ENCODE results near the gene DMRT1. TPM values are rescaled to one million over a fixed set of nuclear protein-coding genes. Genes with fewer than 3 reads are reported as not detected.
"Not testable (repeated sequence)": the region's sequence is repeated elsewhere in the genome, so short reads cannot be mapped to it uniquely, and the experiment has no call there.

The DMRT1 gene
- total RNA-seq, 2 donors from 2014 or later: not detected

DNA sequence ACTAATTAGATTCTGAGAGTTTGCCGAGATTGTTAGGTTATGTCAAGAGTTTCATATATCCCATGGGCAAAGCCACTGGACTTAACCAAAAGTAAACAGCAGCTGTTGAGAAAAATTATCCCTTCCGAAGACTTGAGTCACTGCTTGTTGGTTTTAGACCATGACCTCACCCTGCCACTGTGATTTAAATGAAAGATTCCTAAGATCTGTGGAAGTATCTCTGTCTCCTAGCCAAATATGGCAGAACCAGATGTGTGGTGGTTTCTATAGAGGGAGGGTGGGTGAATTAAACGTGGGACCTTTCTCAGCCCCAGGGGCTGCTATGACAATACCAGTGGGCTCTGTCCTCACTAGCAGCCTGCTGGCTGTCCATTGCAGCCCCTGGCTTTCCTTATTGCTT, 154.3 kb downstream of the DMRT1 start:
- H3K36me3 Mint-ChIP-seq (ENCODE audit: low read depth): no peaks in the 10 kb centered on the region
- peaks cover 51% of the 10 kb centered on the region for H3K27me3 Mint-ChIP-seq (ENCODE audit: insufficient read depth)
- Histone ChIP-seq H3K36me3 (ENCODE audit: control insufficient read depth, insufficient read depth, low read length) (no peaks in the 10 kb centered on the region), H3K9ac (ENCODE audit: extremely low read depth, low read length, poor library complexity, severe bottlenecking) (no peak overlapping the region), H3K9me3 (ENCODE audit: control insufficient read depth, low read length) (peaks cover 26% of the 10 kb centered on the region), H3K4me1 (ENCODE audit: control insufficient read depth, insufficient read depth, low read length) (no peaks in the 10 kb centered on the region), H3K27me3 (ENCODE audit: control insufficient read depth, insufficient read depth, low read length, poor library complexity, severe bottlenecking) (peaks cover 17% of the 10 kb centered on the region), H3K4me3 (ENCODE audit: low read length) (no peak overlapping the region), H3K27ac (ENCODE audit: low read depth, low read length) (no peak overlapping the region)
- H3K4me1 Mint-ChIP-seq: no peaks in the 10 kb centered on the region
- no peak for TF ChIP-seq CTCF (conservative IDR thresholded peaks at IDR 0.05)
- peaks cover 27% of the 10 kb centered on the region for H3K9me3 Mint-ChIP-seq
- WGBS, 2 experiments (ENCODE audit: insufficient coverage in 1 of 2, insufficient read length in 1 of 2): 73 to 86% methylated on average over 1 to 3 of the region's 3 CpGs
- H3K27ac Mint-ChIP-seq: no peak overlapping the region
- H3K4me3 Mint-ChIP-seq: no peak overlapping the region
- DNase-seq: no peak

DNA sequence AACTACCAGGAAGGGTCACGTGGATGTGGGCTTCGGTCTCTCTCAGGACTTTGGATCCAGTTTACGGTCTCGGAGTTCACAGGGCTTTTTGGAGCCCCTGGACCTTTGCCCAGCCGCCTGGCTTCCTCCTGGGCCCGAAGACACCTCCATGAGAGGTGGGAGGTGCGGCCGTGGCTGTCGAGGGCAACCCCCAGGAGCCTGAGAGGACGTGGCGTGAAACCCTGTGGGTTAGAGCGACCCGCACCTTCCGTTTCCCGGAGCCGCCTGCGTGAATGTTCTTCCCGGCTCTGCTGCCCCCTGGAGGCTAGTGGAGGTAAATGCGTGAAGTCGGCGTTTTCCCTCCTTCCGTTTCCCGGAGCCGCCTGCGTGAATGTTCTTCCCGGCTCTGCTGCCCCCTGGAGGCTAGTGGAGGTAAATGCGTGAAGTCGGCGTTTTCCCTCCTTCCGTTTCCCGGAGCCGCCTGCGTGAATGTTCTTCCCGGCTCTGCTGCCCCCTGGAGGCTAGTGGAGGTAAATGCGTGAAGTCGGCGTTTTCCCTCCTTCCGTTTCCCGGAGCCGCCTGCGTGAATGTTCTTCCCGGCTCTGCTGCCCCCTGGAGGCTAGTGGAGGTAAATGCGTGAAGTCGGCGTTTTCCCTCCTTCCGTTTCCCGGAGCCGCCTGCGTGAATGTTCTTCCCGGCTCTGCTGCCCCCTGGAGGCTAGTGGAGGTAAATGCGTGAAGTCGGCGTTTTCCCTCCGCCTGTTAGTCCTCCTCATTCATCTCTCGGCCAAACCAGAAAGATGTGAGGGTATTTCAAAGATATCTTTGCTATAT, 157.0 kb downstream of the DMRT1 start:
- not testable (repeated sequence) for H3K4me1 ChIP-seq (ENCODE audit: control insufficient read depth, insufficient read depth, low read length); H3K36me3 Mint-ChIP-seq (ENCODE audit: low read depth); H3K4me3 Mint-ChIP-seq; H3K4me1 Mint-ChIP-seq; H3K27ac ChIP-seq (ENCODE audit: low read depth, low read length); DNase-seq; H3K27ac Mint-ChIP-seq; H3K27me3 ChIP-seq (ENCODE audit: control insufficient read depth, insufficient read depth, low read length, poor library complexity, severe bottlenecking); H3K36me3 ChIP-seq (ENCODE audit: control insufficient read depth, insufficient read depth, low read length); H3K9ac ChIP-seq (ENCODE audit: extremely low read depth, low read length, poor library complexity, severe bottlenecking)
- WGBS, 2 experiments (ENCODE audit: insufficient coverage in 1 of 2, insufficient read length in 1 of 2): 93 to 98% methylated on average over 8 to 24 of the region's 55 CpGs
- TF ChIP-seq CTCF (conservative IDR thresholded peaks at IDR 0.05): peak; percentile 74
- peaks cover 29% of the 10 kb centered on the region for H3K27me3 Mint-ChIP-seq (ENCODE audit: insufficient read depth)
- Histone ChIP-seq H3K9me3 (ENCODE audit: control insufficient read depth, low read length) (peaks cover 26% of the 10 kb centered on the region), H3K4me3 (ENCODE audit: low read length) (peak overlapping the region; percentile 63)
- peaks cover 27% of the 10 kb centered on the region for H3K9me3 Mint-ChIP-seq

GRCh38 chr9:1001838-1002237, 160.3 kb downstream of the DMRT1 start:
- H3K27ac Mint-ChIP-seq: no peak overlapping the region
- H3K36me3 Mint-ChIP-seq (ENCODE audit: low read depth): no peaks in the 10 kb centered on the region
- Histone ChIP-seq H3K4me3 (ENCODE audit: low read length) (no peak overlapping the region), H3K9ac (ENCODE audit: extremely low read depth, low read length, poor library complexity, severe bottlenecking) (no peak overlapping the region), H3K27ac (ENCODE audit: low read depth, low read length) (no peak overlapping the region), H3K4me1 (ENCODE audit: control insufficient read depth, insufficient read depth, low read length) (no peaks in the 10 kb centered on the region), H3K9me3 (ENCODE audit: control insufficient read depth, low read length) (peaks cover 26% of the 10 kb centered on the region), H3K36me3 (ENCODE audit: control insufficient read depth, insufficient read depth, low read length) (no peaks in the 10 kb centered on the region), H3K27me3 (ENCODE audit: control insufficient read depth, insufficient read depth, low read length, poor library complexity, severe bottlenecking) (no peaks in the 10 kb centered on the region)
- H3K4me3 Mint-ChIP-seq: no peak overlapping the region
- H3K9me3 Mint-ChIP-seq: peaks cover 27% of the 10 kb centered on the region
- no peak for TF ChIP-seq CTCF (conservative IDR thresholded peaks at IDR 0.05)
- no peak for DNase-seq
- WGBS, 2 experiments (ENCODE audit: insufficient coverage in 1 of 2, insufficient read length in 1 of 2): 93 to 96% methylated on average over 4 of the region's 4 CpGs
- H3K4me1 Mint-ChIP-seq: no peaks in the 10 kb centered on the region
- peaks cover 4% of the 10 kb centered on the region for H3K27me3 Mint-ChIP-seq (ENCODE audit: insufficient read depth)

Measured in endodermal cell (in vitro differentiated cells).